HFF-Myc (cell line): ENCODE data around the gene RERE.

Experiments
- DNase-seq: peaks from one replicate; pipeline ENCODE4 v3.0.0-alpha.2; 2011; ENCODE audit warnings: low read depth; ENCODE audit errors: extremely low read depth
- H3K4me3 ChIP-seq: replicated peaks from 2 replicates; pipeline ENCODE4 v1.5.1; 2011; ENCODE audit warnings: low read depth, mild to moderate bottlenecking, control low read depth, low read length
- CTCF ChIP-seq: IDR thresholded peaks from 2 replicates; pipeline ENCODE4 v1.5.1; 2012; ENCODE audit warnings: mild to moderate bottlenecking, low read depth, low read length, control low read depth; ENCODE audit errors: missing control alignments

The RERE gene

DNA sequence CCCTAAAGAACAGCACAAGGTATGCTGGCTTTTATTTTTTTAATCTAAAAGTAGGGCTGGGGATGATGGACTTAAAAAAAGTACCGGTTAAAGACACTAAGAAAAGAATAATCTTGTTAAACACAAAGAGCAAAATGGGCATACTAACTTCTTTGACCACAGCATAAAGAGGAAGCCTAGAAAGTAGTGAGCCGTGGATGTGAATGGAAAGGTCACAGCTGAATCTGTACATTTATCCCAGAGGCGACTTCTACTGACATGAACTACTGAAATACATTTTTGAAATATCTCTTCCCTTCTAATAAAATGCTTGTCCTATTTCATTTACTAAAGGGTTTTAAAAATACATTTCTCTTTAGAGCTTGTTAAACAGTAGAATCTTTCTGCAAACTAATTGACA is 358.8 kb downstream of the RERE start:
- H3K4me3 ChIP-seq, result no peak overlapping the region
- no peak for TF ChIP-seq CTCF
- no peak for DNase-seq

DNA sequence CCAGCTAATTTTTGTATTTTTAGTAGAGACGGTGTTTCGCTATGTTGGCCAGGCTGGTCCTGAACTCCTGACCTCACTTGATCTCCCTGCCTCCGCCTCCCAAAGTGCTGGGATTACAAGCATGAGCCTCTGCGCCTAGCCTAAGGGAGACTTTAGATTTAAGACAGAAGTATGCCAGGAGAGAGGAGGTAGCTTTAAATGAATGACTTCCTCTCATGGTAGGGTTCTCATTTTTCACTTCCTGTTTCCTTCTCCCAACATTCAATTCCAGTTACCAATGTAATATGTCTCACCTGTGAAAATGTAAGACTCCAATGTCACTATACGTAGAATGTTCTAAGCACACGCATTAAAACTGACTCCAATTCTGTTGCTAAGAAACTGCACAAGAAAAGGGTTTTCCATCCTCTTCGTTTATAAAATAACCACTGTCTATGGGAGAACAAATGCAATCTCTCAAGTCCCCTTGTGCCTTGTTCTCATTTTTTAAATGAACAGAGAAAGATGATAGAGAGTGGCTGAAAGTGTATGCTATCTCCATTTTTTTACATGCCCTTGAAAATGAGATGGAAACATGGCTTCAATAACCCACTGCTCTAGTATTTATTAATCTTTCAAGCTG is 359.6 kb downstream of the RERE start:
- no peak overlapping the region for H3K4me3 ChIP-seq
- DNase-seq, result no peak
- TF ChIP-seq CTCF, result no peak

DNA sequence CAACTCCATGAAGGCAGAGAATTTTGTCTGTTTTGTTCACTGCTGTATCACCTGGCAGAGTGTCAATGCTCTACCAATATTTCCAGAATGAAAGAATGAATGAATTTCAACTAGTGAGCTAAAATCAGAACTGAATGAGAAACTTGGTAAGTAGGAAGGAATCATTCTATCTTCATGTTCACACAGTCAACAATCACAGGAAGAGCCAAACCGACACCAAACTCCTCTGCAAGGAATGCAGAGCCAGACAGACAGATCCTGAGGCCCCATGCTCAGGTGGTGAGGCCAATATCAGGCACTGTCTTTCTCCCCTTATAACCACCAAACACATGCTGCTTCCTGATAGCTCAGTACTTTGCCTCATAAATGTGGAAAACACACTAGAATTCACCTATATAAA is 360.4 kb downstream of the RERE start:
- H3K4me3 ChIP-seq, result no peak overlapping the region
- no peak for TF ChIP-seq CTCF
- DNase-seq, result no peak

DNA sequence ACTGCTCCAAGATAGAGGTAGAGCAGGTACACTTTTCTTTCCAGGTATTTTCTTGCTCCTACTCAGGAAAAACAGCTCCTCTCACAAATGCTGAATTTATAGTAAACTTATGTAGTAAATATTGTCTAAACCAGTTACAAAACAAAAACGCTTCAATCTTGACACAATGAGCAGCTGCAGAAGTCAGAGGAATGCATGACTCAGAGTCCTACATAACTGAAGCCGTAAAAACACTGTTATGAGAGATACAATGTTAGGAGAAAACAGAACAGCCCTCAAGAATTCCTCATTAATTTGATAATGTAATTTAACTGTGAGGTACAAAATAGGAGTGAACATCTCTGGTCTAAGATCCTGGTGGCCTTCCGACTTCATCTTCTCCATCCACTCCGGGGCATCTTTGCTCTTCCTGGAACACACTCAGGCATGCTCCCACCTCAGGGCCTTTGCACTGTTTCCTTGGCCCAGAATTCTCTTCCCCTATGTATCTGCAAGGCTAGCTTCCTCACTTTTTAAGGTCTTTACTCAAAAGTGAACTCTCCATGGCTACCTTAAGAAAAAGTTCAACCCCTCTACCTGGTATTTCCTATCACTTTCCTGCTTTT is 361.0 kb downstream of the RERE start:
- no peak for DNase-seq
- no peak overlapping the region for H3K4me3 ChIP-seq
- TF ChIP-seq CTCF, result no peak

- H3K4me3 ChIP-seq, result no peak overlapping the region
- DNase-seq, result no peak
- TF ChIP-seq CTCF, result no peak
Observed at GRCh38 chr1:8455700-8456307, 361.6 kb downstream of the RERE start.

- no peak overlapping the region for H3K4me3 ChIP-seq
- DNase-seq, result no peak
- no peak for TF ChIP-seq CTCF
Observed at GRCh38 chr1:8450312-8450711, 367.1 kb downstream of the RERE start.
